GM12878 (cell line): ENCODE results near the gene MYO10. TPM values are rescaled to one million over a fixed set of nuclear protein-coding genes. Genes with fewer than 3 reads are reported as not detected.

Experiments used
- ATAC-seq: fragments of 200-7000 bp; cut with Tn5 transposase; 3 replicates; pipeline ENCODE4 v1.9.1; 2020; ENCODE audit warnings: mild to moderate bottlenecking, moderate library complexity
- BruUV-seq: library from RNA; stranded (reverse); fragments of 400-500 nt; replicated peaks from 2 replicates; lab custom pipeline; 2021; lab: Mats Ljungman, UMichigan
- CTCF ChIA-PET: fragments of 300-600 bp; sonication (Branson Sonifier 250); formaldehyde crosslinking; extraction: SDS; loops from one replicate; lab custom pipeline; 2021; ENCODE audit warnings: inconsistent platforms; lab: Yijun Ruan, JAX
- POLR2A ChIA-PET: fragments of 350-600 bp; formaldehyde crosslinking; extraction: SDS; loops from one replicate; lab custom pipeline; 2021; ENCODE audit warnings: inconsistent platforms; lab: Charles Lee
- RAD21 ChIA-PET: fragments of 300-600 bp; sonication (Branson Sonifier 250); formaldehyde crosslinking; loops from one replicate; lab custom pipeline; 2023; ENCODE audit warnings: antibody characterized with exemption; ENCODE audit not compliant: unreplicated experiment; lab: Charles Lee
- SMC1A ChIA-PET: fragments of 300-600 bp; sonication (Branson Sonifier 250); formaldehyde crosslinking; loops from one replicate; lab custom pipeline; 2023; ENCODE audit not compliant: unreplicated experiment, uncharacterized antibody; lab: Charles Lee
- DNase-seq: peaks from one replicate; pipeline ENCODE4 v3.0.0-alpha.2; 2011; ENCODE audit warnings: low read depth, low spot score
- FAIRE-seq: peaks from 3 replicates; lab custom pipeline; 2011; peaks lifted over from hg19 to GRCh38; lab: Jason Lieb, UNC
- H2AFZ ChIP-seq: 2 replicates; pipeline ENCODE4 v1.6.0; 2011; ENCODE audit warnings: low read depth, low read length, control low read depth; ENCODE audit not compliant: control insufficient read depth
- H3K27ac ChIP-seq: 2 replicates; pipeline ENCODE4 v1.5.1; 2011; ENCODE audit warnings: control low read depth; ENCODE audit not compliant: control insufficient read depth, insufficient read depth
- H3K27me3 ChIP-seq, 2 experiments: replicated peaks in 1 of 2; 2 replicates each; pipeline versions ENCODE4 v1.6.0 to v1.6.1; 2011; ENCODE audit warnings: low read length in 1 of 2; ENCODE audit not compliant: control insufficient read depth in 2 of 2, insufficient read depth in 2 of 2
- H3K36me3 ChIP-seq, 2 experiments: 2 replicates each; pipeline ENCODE4 v1.5.1; 2011; ENCODE audit warnings: low read length in 1 of 2; ENCODE audit not compliant: control insufficient read depth in 2 of 2, insufficient read depth in 2 of 2
- H3K4me1 ChIP-seq: 2 replicates; pipeline ENCODE4 v1.6.1; 2011; ENCODE audit warnings: mild to moderate bottlenecking, low read length, moderate library complexity, mixed read lengths; ENCODE audit not compliant: control insufficient read depth, insufficient read depth
- H3K4me2 ChIP-seq: 2 replicates; pipeline ENCODE4 v1.6.0; 2011; ENCODE audit warnings: control low read depth; ENCODE audit not compliant: control insufficient read depth, insufficient read depth
- H3K4me3 ChIP-seq: fragments of 200-600 bp; sonication (generic); 2 replicates; pipeline ENCODE4 v1.5.1; 2016
- H3K79me2 ChIP-seq: 2 replicates; pipeline ENCODE4 v1.6.0; 2011; ENCODE audit warnings: low read length; ENCODE audit not compliant: control insufficient read depth, insufficient read depth
- H3K9ac ChIP-seq: 2 replicates; pipeline ENCODE4 v1.8.0; 2011; ENCODE audit warnings: low read length, control low read depth, mixed read lengths; ENCODE audit not compliant: control insufficient read depth, insufficient read depth
- H3K9me3 ChIP-seq: replicated peaks from 3 replicates; pipeline ENCODE4 v1.5.1; 2011; ENCODE audit warnings: mild to moderate bottlenecking, low read length; ENCODE audit not compliant: control insufficient read depth, insufficient read depth
- H4K20me1 ChIP-seq: 2 replicates; pipeline ENCODE4 v1.6.0; 2011; ENCODE audit not compliant: control insufficient read depth, insufficient read depth
- ATF2 ChIP-seq: IDR thresholded peaks from 2 replicates; pipeline ENCODE4 v1.6.1; 2012; ENCODE audit warnings: low read length, inconsistent platforms
- ATF3 ChIP-seq: IDR thresholded peaks from 2 replicates; pipeline ENCODE4 v1.6.1; 2011; ENCODE audit warnings: low read depth, mild to moderate bottlenecking, low read length, moderate library complexity, borderline replicate concordance; ENCODE audit errors: extremely low read depth
- CHD4 ChIP-seq: fragments of 200-600 bp; sonication (generic); IDR thresholded peaks from 2 replicates; pipeline ENCODE4 v1.6.1; 2016; ENCODE audit warnings: mild to moderate bottlenecking
- CREB1 ChIP-seq: IDR thresholded peaks from 2 replicates; pipeline ENCODE4 v1.6.1; 2012; ENCODE audit warnings: low read depth, mild to moderate bottlenecking, inconsistent platforms
- CUX1 ChIP-seq: IDR thresholded peaks from 2 replicates; pipeline ENCODE4 v1.6.1; 2012; ENCODE audit warnings: improper control_type of control experiment, low read depth, low read length; ENCODE audit not compliant: insufficient replicate concordance
- NBN ChIP-seq: fragments of 450-650 bp; IDR thresholded peaks from 2 replicates; pipeline ENCODE4 v1.6.1; 2016
- NFYB ChIP-seq: IDR thresholded peaks from 2 replicates; pipeline ENCODE4 v1.6.1; 2011; ENCODE audit warnings: low read depth, mild to moderate bottlenecking, low read length, improper control_type of control experiment, moderate library complexity; ENCODE audit not compliant: insufficient read depth
- RCOR1 ChIP-seq: conservative IDR thresholded peaks from 2 replicates; pipeline ENCODE4 v1.6.1; 2012; ENCODE audit warnings: low read depth, low read length, improper control_type of control experiment
- SIX5 ChIP-seq: IDR thresholded peaks from 2 replicates; pipeline ENCODE4 v1.6.1; 2011; ENCODE audit warnings: mild to moderate bottlenecking, low read depth, low read length, moderate library complexity; ENCODE audit not compliant: severe bottlenecking
- SREBF2 ChIP-seq: IDR thresholded peaks from 2 replicates; pipeline ENCODE4 v1.6.1; 2012; ENCODE audit warnings: mild to moderate bottlenecking, low read length
- STAT3 ChIP-seq: IDR thresholded peaks from 2 replicates; pipeline ENCODE4 v1.6.1; 2011; ENCODE audit warnings: low read depth, low read length, improper control_type of control experiment
- USF2 ChIP-seq: IDR thresholded peaks from 2 replicates; pipeline ENCODE4 v1.6.1; 2011; ENCODE audit warnings: low read depth, low read length, improper control_type of control experiment, borderline replicate concordance
- ZBED1 ChIP-seq: IDR thresholded peaks from 2 replicates; pipeline ENCODE4 v1.6.1; 2016; ENCODE audit warnings: borderline replicate concordance
- ZSCAN29 ChIP-seq: fragments of 450-650 bp; IDR thresholded peaks from 2 replicates; pipeline ENCODE4 v1.6.1; 2017; ENCODE audit warnings: mild to moderate bottlenecking, moderate library complexity
- WGBS: methylation state at CpG from one replicate; pipeline ENCODE4 v1.1.6; 2016; ENCODE audit warnings: low lambda C conversion rate; ENCODE audit not compliant: insufficient replicate concordance, insufficient coverage; ENCODE audit errors: missing lambda C conversion rate; 5-methylcytosine and 5-hydroxymethylcytosine counted together
- in situ Hi-C: fragments of 300-500 bp; cut with MboI; formaldehyde crosslinking; loops from 9 replicates; pipeline ENCODE4 v1.14.3; 2018; ENCODE audit warnings: mixed read lengths
- intact Hi-C: fragments of 100-400 bp; cut with micrococcal nuclease; formaldehyde crosslinking; loops from one replicate; pipeline ENCODE4 v1.14.2; 2022; ENCODE audit not compliant: unreplicated experiment
- polyA plus RNA-seq, 11 experiments: library from polyadenylated mRNA; depleted of rRNA in 4 of 11; unstranded in 6 of 11; stranded (reverse) in 5 of 11; fragments of >200 nt; fragmentation: Nextera tagmentation in 4 of 11; fragmentation: Illumina TruSeq in 1 of 11; extraction: Ambion mirVana in 4 of 11; extraction: Trizol in 1 of 11; gene quantifications; 1 replicate in 1 of 11; 2 replicates in 10 of 11; pipeline versions ENCODE4 v1.2.1 to v1.2.3, GENCODE V29; 2011 to 2016; ENCODE audit warnings: inconsistent platforms in 2 of 11, missing spikeins in 2 of 11, low read depth in 1 of 11
- total RNA-seq, 4 experiments: library from RNA; depleted of rRNA in 3 of 4; stranded (reverse); fragments of >200 nt in 3 of 4; fragmentation: Illumina TruSeq in 1 of 4; extraction: Trizol in 1 of 4; gene quantifications; 2 replicates each; pipeline versions ENCODE4 v1.2.1 to v1.2.3, GENCODE V29; 2013 to 2021

MYO10 gene
- total and polyA plus RNA-seq, 10 of the 15 experiments (the other 5 are each of a cell fraction or from before 2014, with no cell fraction given): 0.02 to 0.77 (median 0.17) TPM

GRCh38 chr5:16881251-16881650 lies 54.8 kb downstream of the MYO10 start:
- FAIRE-seq: no peak

More at GRCh38 chr5:16881251-16881650, 54.8 kb downstream of the MYO10 start:
- Histone ChIP-seq H3K79me2 (no peaks in the 10 kb centered on the region), H3K4me2 (no peak overlapping the region), H2AFZ (no peak overlapping the region), H3K9ac (no peak overlapping the region), H3K4me3 (no peak overlapping the region), H3K9me3 (no peaks in the 10 kb centered on the region), H3K4me1 (no peaks in the 10 kb centered on the region), H4K20me1 (no peaks in the 10 kb centered on the region), H3K27ac (no peak overlapping the region), H3K27me3 (no peaks in the 10 kb centered on the region)
- SMC1A ChIA-PET: no interaction called here
- CTCF ChIA-PET: no interaction called here
- RAD21 ChIA-PET: no interaction called here
- 15% methylated on average over 2 of the region's 3 CpGs for WGBS
- POLR2A ChIA-PET: no interaction called here
- ATAC-seq (no peak), DNase-seq (no peak)
- in situ Hi-C loops (no loop called here), intact Hi-C loops (no loop called here)
- TF ChIP-seq ATF3: no peak
- no peak for TF ChIP-seq CREB1
- TF ChIP-seq RCOR1: no peak
- TF ChIP-seq SIX5: no peak
- no peak for TF ChIP-seq STAT3
- TF ChIP-seq NBN: no peak
- TF ChIP-seq ZBED1: no peak
- TF ChIP-seq ATF2: no peak
- no peak for TF ChIP-seq CUX1
- TF ChIP-seq NFYB: no peak
- no peak for TF ChIP-seq CHD4
- no peak for TF ChIP-seq USF2
- TF ChIP-seq SREBF2: no peak
- TF ChIP-seq ZSCAN29: no peak
- TF ChIP-seq, all 136 proteins: peak for 0
- BruUV-seq: no TSS peak
- no peaks in the 10 kb centered on the region for H3K36me3 ChIP-seq
